Ramos (cell line): Measurements from ENCODE around the gene HMCN1.
"Not testable (repeated sequence)": the region's sequence is repeated elsewhere in the genome, so short reads cannot be mapped to it uniquely, and the experiment has no call there.

Experiments used
- in situ Hi-C: fragments of 300-500 bp; cut with MboI; formaldehyde crosslinking; loops from one replicate; pipeline ENCODE4 v1.14.3; 2022; ENCODE audit warnings: low sequenced_read_pairs; ENCODE audit not compliant: unreplicated experiment

The HMCN1 gene

DNA sequence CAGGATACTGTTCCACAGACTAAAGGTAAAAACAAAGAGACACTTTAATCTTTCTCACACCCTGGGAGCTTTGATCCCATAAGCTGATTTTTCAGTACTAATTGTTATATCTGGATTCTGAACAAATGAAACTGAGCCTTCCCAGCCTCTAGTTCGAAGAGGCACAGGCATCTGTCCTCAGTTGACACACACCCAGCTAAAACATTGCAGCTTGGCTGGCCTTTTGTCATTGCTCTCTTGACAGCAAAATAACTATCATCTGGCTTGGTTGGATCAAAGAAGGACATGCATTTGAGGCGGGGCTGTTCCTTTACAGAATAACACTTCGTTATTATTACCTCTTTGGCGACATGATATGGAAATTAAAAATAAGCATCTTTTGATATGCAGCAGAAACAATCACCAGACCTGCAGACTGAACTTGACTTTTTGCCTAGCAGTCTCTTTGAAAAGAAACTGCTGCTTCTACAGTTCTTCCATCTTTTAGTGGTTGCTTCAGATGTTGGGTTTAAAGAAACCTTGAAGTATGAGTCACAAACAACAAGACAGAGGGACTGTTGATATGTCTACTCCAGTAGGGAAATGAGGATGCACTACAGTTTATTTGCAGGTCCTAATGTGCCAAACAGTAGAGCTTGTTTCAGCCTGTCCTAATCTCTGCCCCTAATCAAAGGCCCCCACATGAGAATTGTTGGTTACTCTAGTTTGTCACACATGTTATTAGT, 474.4 kb downstream of the HMCN1 start:
- in situ Hi-C loops: no loop called here

- in situ Hi-C loops: no loop called here
These were observed 476.1 kb downstream of the HMCN1 start for GRCh38 chr1:186210258-186210657.

GRCh38 chr1:186211583-186211982, 477.4 kb downstream of the HMCN1 start:
- in situ Hi-C loops: not testable (repeated sequence)

DNA sequence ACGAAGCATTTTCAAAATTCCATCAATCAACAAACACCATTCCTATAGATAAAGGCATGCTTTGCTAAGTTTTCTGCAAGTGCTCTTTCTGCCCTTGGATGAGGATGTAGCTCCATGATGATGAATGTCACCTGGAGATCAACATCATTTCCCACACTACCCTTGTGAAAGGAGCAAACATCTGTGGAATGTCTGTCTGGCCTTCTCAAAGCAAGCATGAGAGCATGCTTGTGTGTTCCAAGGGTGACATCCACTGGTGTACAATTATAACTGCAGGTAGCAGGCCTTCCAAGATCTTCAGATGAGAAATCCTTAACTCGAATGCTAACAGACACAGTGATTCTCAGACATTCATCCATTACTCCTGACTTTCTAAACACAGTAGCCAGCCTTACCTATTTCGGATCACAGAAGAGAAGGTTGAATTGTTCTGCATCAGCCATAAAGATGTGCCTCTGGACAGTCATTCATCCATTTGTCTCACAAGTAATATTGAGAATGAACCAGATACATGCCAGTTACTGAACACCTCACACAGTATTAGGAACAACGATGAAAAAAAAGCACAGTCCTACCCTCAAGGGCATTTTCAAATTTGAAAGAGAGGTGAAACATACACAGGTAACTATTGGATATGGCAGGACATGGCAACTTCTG, 478.5 kb downstream of the HMCN1 start:
- in situ Hi-C loops: no loop called here

GRCh38 chr1:186213225-186213607, 479.0 kb downstream of the HMCN1 start:
- in situ Hi-C loops: no loop called here

GRCh38 chr1:186214791-186215190, 480.6 kb downstream of the HMCN1 start:
- in situ Hi-C loops: no loop called here

DNA sequence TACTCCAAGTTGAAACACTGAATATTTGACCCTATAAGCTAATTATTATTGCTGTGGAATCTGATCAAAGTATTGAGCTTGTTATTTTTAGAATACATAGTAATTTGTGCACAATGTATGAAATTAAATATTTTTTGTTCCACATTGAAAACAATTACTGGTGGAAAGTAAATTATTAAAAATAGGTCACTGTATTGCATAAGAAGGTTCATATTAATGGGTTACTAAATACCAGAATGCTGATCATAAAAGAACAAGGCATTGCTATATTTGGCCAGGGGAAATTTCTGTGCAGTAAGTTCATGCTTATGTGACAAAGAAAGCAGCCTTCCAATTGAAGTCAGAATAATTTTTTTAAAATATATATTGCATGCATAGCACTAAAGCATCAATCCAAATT, 481.4 kb downstream of the HMCN1 start:
- in situ Hi-C loops: no loop called here

GRCh38 chr1:186218654-186219352, 484.6 kb downstream of the HMCN1 start:
- in situ Hi-C loops: no loop called here

- in situ Hi-C loops: no loop called here
These were observed 485.9 kb downstream of the HMCN1 start for GRCh38 chr1:186220067-186220466.

- in situ Hi-C loops: no loop called here
These were observed 486.7 kb downstream of the HMCN1 start for GRCh38 chr1:186220911-186221310.

DNA sequence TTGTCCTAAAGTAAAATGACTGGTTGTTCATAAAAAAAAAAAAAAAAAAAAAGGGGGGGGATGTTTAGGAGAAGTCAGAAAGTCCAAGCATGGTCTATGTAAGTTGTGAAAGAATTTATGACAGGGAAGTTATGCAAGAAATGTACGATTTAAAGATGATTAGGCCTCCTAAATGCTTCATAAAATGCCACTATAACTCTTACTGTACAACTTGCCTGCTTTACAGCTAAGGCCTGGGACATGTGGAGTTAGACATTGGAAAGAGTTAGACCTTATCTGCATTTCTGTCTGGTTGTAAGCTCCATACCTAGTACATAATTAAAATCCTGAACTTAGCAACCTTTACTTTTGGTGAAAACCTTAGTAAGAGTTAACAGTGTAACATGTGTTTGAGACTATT, 490.9 kb downstream of the HMCN1 start:
- in situ Hi-C loops: no loop called here

- in situ Hi-C loops: no loop called here
These were observed 494.6 kb downstream of the HMCN1 start for GRCh38 chr1:186228749-186229148.

- in situ Hi-C loops: no loop called here
These were observed 497.8 kb downstream of the HMCN1 start for GRCh38 chr1:186231861-186232436.

- in situ Hi-C loops: no loop called here
These were observed 500.9 kb downstream of the HMCN1 start for GRCh38 chr1:186234976-186235686.

DNA sequence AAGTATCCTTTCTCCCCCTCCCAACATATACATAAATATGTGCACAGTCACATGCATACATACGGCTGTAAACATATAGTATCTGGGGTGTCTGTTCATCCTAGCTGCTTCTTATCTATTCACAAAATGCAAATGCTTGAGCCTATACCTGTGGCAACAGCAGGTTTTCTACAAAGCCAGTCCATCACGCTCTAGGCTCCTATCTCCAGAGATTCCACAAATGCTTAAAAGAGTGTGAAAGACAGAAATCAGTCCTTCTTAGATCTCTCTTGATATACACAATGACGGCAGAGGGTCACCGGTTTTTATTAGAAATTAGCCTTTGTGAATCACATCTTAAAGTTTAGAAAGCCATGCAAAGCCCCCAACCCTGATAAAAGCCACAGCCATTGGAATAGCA, 501.5 kb downstream of the HMCN1 start:
- in situ Hi-C loops: no loop called here

- in situ Hi-C loops: no loop called here
These were observed 502.7 kb downstream of the HMCN1 start for GRCh38 chr1:186236921-186237320.

GRCh38 chr1:186239171-186239570, 505.0 kb downstream of the HMCN1 start:
- in situ Hi-C loops: no loop called here

DNA sequence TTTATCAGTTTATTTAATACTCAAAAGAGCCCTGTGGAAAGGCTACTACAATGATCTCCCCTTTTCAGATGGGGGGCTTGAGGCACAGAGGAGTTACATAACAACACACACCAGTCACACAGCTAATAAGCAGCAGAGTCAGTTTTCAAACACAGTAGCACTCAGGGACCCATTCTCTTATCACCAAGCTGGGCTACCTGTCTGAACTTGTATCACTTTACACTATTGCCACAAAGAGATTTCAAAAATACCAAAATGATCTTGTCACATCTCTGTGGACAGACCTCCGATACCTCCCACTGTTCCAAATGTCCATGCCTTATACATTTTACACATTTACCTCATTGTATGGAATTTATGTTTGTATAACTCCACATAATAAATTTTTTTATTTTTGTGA, 506.2 kb downstream of the HMCN1 start:
- in situ Hi-C loops: no loop called here
